HFF-Myc (cell line): ENCODE data around the gene RPA1.

ENCODE experiments used
- DNase-seq: peaks from one replicate; pipeline ENCODE4 v3.0.0-alpha.2; 2011; ENCODE audit warnings: low read depth; ENCODE audit errors: extremely low read depth
- H3K4me3 ChIP-seq: replicated peaks from 2 replicates; pipeline ENCODE4 v1.5.1; 2011; ENCODE audit warnings: low read depth, mild to moderate bottlenecking, control low read depth, low read length
- CTCF ChIP-seq: IDR thresholded peaks from 2 replicates; pipeline ENCODE4 v1.5.1; 2012; ENCODE audit warnings: mild to moderate bottlenecking, low read depth, low read length, control low read depth; ENCODE audit errors: missing control alignments

RPA1 gene

GRCh38 chr17:1934901-1935300 lies 105.1 kb downstream of the RPA1 start:
- TF ChIP-seq CTCF: no peak
- H3K4me3 ChIP-seq: no peak overlapping the region
- DNase-seq: no peak

GRCh38 chr17:1936766-1937165 lies 107.0 kb downstream of the RPA1 start:
- no peak overlapping the region for H3K4me3 ChIP-seq
- no peak for TF ChIP-seq CTCF

GRCh38 chr17:1937461-1937860 lies 107.7 kb downstream of the RPA1 start:
- H3K4me3 ChIP-seq: no peak overlapping the region
- DNase-seq: no peak
- TF ChIP-seq CTCF: no peak

More at GRCh38 chr17:1936766-1937165, 107.0 kb downstream of the RPA1 start:
- no peak for DNase-seq

GRCh38 chr17:1939981-1940809 lies 110.4 kb downstream of the RPA1 start:
- no peak for DNase-seq

GRCh38 chr17:1940810-1941185 lies 111.0 kb downstream of the RPA1 start:
- no peak for TF ChIP-seq CTCF
- H3K4me3 ChIP-seq: no peak overlapping the region
- DNase-seq: no peak

More at GRCh38 chr17:1939981-1940809, 110.4 kb downstream of the RPA1 start:
- no peak for TF ChIP-seq CTCF
- no peak overlapping the region for H3K4me3 ChIP-seq

- TF ChIP-seq CTCF: no peak
- no peak overlapping the region for H3K4me3 ChIP-seq
- no peak for DNase-seq
These were observed 111.7 kb downstream of the RPA1 start for GRCh38 chr17:1941272-1942065.
